GM23338 (cell line): ENCODE data around the gene KCNJ16. TPM values are rescaled to one million over a fixed set of nuclear protein-coding genes. Genes with fewer than 3 reads are reported as not detected.

Experiments
- ATAC-seq: fragments of 200-7000 bp; cut with Tn5 transposase; 3 replicates; pipeline ENCODE4 v1.9.1; 2020
- DNase-seq: peaks from one replicate; pipeline ENCODE4 v3.0.0-alpha.2; 2015; ENCODE audit warnings: low spot score
- H2AFZ ChIP-seq: fragments of 200-600 bp; sonication (generic); 2 replicates; pipeline ENCODE4 v1.8.0; 2016; ENCODE audit warnings: antibody characterized with exemption, mild to moderate bottlenecking, moderate library complexity
- H3F3A ChIP-seq: fragments of 200-600 bp; sonication (generic); replicated peaks from 2 replicates; pipeline ENCODE4 v1.8.0; 2017; ENCODE audit warnings: antibody characterized with exemption, mixed run types, low read depth
- H3K27ac ChIP-seq: fragments of 200-600 bp; sonication (generic); 2 replicates; pipeline ENCODE4 v1.6.1; 2016; ENCODE audit warnings: low read depth
- H3K27me3 ChIP-seq: fragments of 200-600 bp; sonication (generic); 2 replicates; pipeline ENCODE4 v1.8.0; 2016; ENCODE audit warnings: mild to moderate bottlenecking, mixed run types, moderate library complexity; ENCODE audit not compliant: insufficient read depth
- H3K36me3 ChIP-seq: fragments of 200-600 bp; sonication (generic); 2 replicates; pipeline ENCODE4 v1.8.0; 2016; ENCODE audit warnings: mild to moderate bottlenecking; ENCODE audit not compliant: insufficient read depth
- H3K4me1 ChIP-seq: fragments of 200-600 bp; sonication (generic); 2 replicates; pipeline ENCODE4 v1.8.0; 2016; ENCODE audit warnings: mild to moderate bottlenecking, moderate library complexity; ENCODE audit not compliant: insufficient read depth
- H3K4me2 ChIP-seq: fragments of 200-600 bp; sonication (generic); 2 replicates; pipeline ENCODE4 v1.7.1; 2017; ENCODE audit warnings: mixed run types
- H3K4me3 ChIP-seq: fragments of 200-600 bp; sonication (generic); 2 replicates; pipeline ENCODE4 v1.6.1; 2016; ENCODE audit warnings: mixed run types
- H3K79me2 ChIP-seq: fragments of 200-600 bp; sonication (generic); replicated peaks from 2 replicates; pipeline ENCODE4 v1.8.0; 2017; ENCODE audit warnings: mild to moderate bottlenecking; ENCODE audit not compliant: insufficient read depth
- H3K9me2 ChIP-seq: fragments of 200-600 bp; sonication (generic); 2 replicates; pipeline ENCODE4 v1.8.0; 2017; ENCODE audit not compliant: insufficient read depth
- H4K20me1 ChIP-seq: fragments of 200-600 bp; sonication (generic); replicated peaks from 2 replicates; pipeline ENCODE4 v1.8.0; 2017; ENCODE audit warnings: mild to moderate bottlenecking; ENCODE audit not compliant: insufficient read depth
- H3K27ac Mint-ChIP-seq: 2 replicates; pipeline ENCODE4 v1.8.0; 2020; ENCODE audit warnings: inconsistent platforms, mild to moderate bottlenecking, moderate library complexity, mixed read lengths
- H3K27me3 Mint-ChIP-seq: 3 replicates; pipeline ENCODE4 v1.8.0; 2022; ENCODE audit warnings: low read depth, mild to moderate bottlenecking, moderate library complexity, mixed read lengths, inconsistent platforms; ENCODE audit not compliant: insufficient read depth, poor library complexity
- H3K36me3 Mint-ChIP-seq: 3 replicates; pipeline ENCODE4 v1.8.0; 2021; ENCODE audit warnings: low read depth, mild to moderate bottlenecking, inconsistent platforms, moderate library complexity, mixed read lengths
- H3K4me1 Mint-ChIP-seq: 3 replicates; pipeline ENCODE4 v1.8.0; 2020; ENCODE audit warnings: mild to moderate bottlenecking, inconsistent platforms, mixed read lengths
- H3K4me3 Mint-ChIP-seq: 3 replicates; pipeline ENCODE4 v1.8.0; 2021; ENCODE audit warnings: moderate library complexity, mild to moderate bottlenecking, inconsistent platforms, mixed read lengths
- H3K9me3 Mint-ChIP-seq: 3 replicates; pipeline ENCODE4 v1.8.0; 2020; ENCODE audit warnings: moderate library complexity, mild to moderate bottlenecking, inconsistent platforms, mixed read lengths
- CREB1 ChIP-seq: fragments of 250-450 bp; sonication (Bioruptor Pico); IDR thresholded peaks from 2 replicates; pipeline ENCODE4 v1.5.0; 2020; ENCODE audit warnings: low read depth, mild to moderate bottlenecking, moderate library complexity
- CTCF ChIP-seq, 2 experiments: fragments of 200-600 bp in 1 of 2; sonication (generic) in 1 of 2; conservative IDR thresholded peaks; 2 replicates each; pipeline versions ENCODE4 v1.5.1 to v1.6.1; 2016 to 2017; ENCODE audit warnings: antibody characterized with exemption in 2 of 2, low read depth in 2 of 2, mild to moderate bottlenecking in 2 of 2, moderate library complexity in 1 of 2
- EZH2 ChIP-seq: fragments of 200-600 bp; sonication (generic); IDR thresholded peaks from one replicate; pipeline ENCODE4 v1.8.0; 2017; ENCODE audit warnings: antibody characterized with exemption, mild to moderate bottlenecking, low read depth; ENCODE audit not compliant: unreplicated experiment
- EZH2phosphoT487 ChIP-seq: fragments of 200-600 bp; sonication (generic); IDR thresholded peaks from one replicate; pipeline ENCODE4 v1.8.1; 2018; ENCODE audit warnings: antibody characterized with exemption; ENCODE audit not compliant: unreplicated experiment
- JUNB ChIP-seq: IDR thresholded peaks from one replicate; pipeline ENCODE4 v1.6.1; 2016; ENCODE audit warnings: antibody characterized with exemption; ENCODE audit not compliant: unreplicated experiment
- NANOG ChIP-seq: IDR thresholded peaks from 2 replicates; pipeline ENCODE4 v1.6.1; 2016; ENCODE audit warnings: antibody characterized with exemption, borderline replicate concordance
- POLR2AphosphoS5 ChIP-seq: IDR thresholded peaks from 2 replicates; pipeline ENCODE4 v1.6.1; 2016; ENCODE audit warnings: antibody characterized with exemption, low read depth
- REST ChIP-seq: IDR thresholded peaks from one replicate; pipeline ENCODE4 v1.6.1; 2018; ENCODE audit warnings: antibody characterized with exemption; ENCODE audit not compliant: unreplicated experiment
- STAT1 ChIP-seq: IDR thresholded peaks from one replicate; pipeline ENCODE4 v1.6.1; 2016; ENCODE audit warnings: antibody characterized with exemption; ENCODE audit not compliant: unreplicated experiment
- ZNF114 ChIP-seq: fragments of 250-450 bp; sonication (Bioruptor Pico); IDR thresholded peaks from 2 replicates; pipeline ENCODE4 v1.5.0; 2020; ENCODE audit warnings: mild to moderate bottlenecking, moderate library complexity
- ZNF331 ChIP-seq: fragments of 250-450 bp; sonication (Bioruptor Pico); IDR thresholded peaks from 2 replicates; pipeline ENCODE4 v1.5.0; 2020; ENCODE audit warnings: low read depth, mild to moderate bottlenecking, moderate library complexity
- polyA plus RNA-seq: library from polyadenylated mRNA; unstranded; fragments of >200 nt; fragmentation: Nextera tagmentation; extraction: Ambion mirVana; gene quantifications from 2 replicates; pipeline ENCODE4 v1.2.1, GENCODE V29; 2016
- total RNA-seq: library from RNA; depleted of rRNA; stranded (reverse); fragments of >200 nt; shearing (Covaris generic); gene quantifications from 2 replicates; pipeline ENCODE4 v1.2.3, GENCODE V29; 2014
- TF ChIP-seq, protein P1 (sequence below): fragments of 250-450 bp; sonication (Bioruptor Pico); IDR thresholded peaks from 2 replicates; pipeline ENCODE4 v1.5.0; 2020; ENCODE audit warnings: mild to moderate bottlenecking, moderate library complexity
- TF ChIP-seq, protein P2 (sequence below): IDR thresholded peaks from 2 replicates; pipeline ENCODE4 v1.6.1; 2016; ENCODE audit warnings: antibody characterized with exemption

The KCNJ16 gene
- total and polyA plus RNA-seq, 2 experiments from 2014 or later, result not detected

- DNase-seq (no peak), ATAC-seq (no peak)
- Histone ChIP-seq H3K27me3 (no peaks in the 10 kb centered on the region), H2AFZ (0 out of 2 replicates have a peak overlapping the region, but pooled peaks have one; percentile 6), H3K4me1 (no peaks in the 10 kb centered on the region), H3K79me2 (no peaks in the 10 kb centered on the region), H3K4me3 (no peak overlapping the region), H3K36me3 (no peaks in the 10 kb centered on the region), H4K20me1 (no peaks in the 10 kb centered on the region), H3F3A (no peaks in the 10 kb centered on the region), H3K9me2 (no peaks in the 10 kb centered on the region), H3K4me2 (no peak overlapping the region), H3K27ac (no peak overlapping the region)
- TF ChIP-seq EZH2 (no peak), EZH2phosphoT487 (no peak), STAT1 (no peak), ZNF331 (CRISPR knock-in tag) (no peak), NANOG (no peak), CREB1 (CRISPR knock-in tag) (no peak), REST (no peak), POLR2AphosphoS5 (no peak), JUNB (no peak), CTCF (conservative IDR thresholded peaks at IDR 0.05; ENCODE audit: low read depth in 2 of 2) (no peak), ZNF114 (CRISPR knock-in tag) (no peak)
- TF ChIP-seq, protein P1, sequence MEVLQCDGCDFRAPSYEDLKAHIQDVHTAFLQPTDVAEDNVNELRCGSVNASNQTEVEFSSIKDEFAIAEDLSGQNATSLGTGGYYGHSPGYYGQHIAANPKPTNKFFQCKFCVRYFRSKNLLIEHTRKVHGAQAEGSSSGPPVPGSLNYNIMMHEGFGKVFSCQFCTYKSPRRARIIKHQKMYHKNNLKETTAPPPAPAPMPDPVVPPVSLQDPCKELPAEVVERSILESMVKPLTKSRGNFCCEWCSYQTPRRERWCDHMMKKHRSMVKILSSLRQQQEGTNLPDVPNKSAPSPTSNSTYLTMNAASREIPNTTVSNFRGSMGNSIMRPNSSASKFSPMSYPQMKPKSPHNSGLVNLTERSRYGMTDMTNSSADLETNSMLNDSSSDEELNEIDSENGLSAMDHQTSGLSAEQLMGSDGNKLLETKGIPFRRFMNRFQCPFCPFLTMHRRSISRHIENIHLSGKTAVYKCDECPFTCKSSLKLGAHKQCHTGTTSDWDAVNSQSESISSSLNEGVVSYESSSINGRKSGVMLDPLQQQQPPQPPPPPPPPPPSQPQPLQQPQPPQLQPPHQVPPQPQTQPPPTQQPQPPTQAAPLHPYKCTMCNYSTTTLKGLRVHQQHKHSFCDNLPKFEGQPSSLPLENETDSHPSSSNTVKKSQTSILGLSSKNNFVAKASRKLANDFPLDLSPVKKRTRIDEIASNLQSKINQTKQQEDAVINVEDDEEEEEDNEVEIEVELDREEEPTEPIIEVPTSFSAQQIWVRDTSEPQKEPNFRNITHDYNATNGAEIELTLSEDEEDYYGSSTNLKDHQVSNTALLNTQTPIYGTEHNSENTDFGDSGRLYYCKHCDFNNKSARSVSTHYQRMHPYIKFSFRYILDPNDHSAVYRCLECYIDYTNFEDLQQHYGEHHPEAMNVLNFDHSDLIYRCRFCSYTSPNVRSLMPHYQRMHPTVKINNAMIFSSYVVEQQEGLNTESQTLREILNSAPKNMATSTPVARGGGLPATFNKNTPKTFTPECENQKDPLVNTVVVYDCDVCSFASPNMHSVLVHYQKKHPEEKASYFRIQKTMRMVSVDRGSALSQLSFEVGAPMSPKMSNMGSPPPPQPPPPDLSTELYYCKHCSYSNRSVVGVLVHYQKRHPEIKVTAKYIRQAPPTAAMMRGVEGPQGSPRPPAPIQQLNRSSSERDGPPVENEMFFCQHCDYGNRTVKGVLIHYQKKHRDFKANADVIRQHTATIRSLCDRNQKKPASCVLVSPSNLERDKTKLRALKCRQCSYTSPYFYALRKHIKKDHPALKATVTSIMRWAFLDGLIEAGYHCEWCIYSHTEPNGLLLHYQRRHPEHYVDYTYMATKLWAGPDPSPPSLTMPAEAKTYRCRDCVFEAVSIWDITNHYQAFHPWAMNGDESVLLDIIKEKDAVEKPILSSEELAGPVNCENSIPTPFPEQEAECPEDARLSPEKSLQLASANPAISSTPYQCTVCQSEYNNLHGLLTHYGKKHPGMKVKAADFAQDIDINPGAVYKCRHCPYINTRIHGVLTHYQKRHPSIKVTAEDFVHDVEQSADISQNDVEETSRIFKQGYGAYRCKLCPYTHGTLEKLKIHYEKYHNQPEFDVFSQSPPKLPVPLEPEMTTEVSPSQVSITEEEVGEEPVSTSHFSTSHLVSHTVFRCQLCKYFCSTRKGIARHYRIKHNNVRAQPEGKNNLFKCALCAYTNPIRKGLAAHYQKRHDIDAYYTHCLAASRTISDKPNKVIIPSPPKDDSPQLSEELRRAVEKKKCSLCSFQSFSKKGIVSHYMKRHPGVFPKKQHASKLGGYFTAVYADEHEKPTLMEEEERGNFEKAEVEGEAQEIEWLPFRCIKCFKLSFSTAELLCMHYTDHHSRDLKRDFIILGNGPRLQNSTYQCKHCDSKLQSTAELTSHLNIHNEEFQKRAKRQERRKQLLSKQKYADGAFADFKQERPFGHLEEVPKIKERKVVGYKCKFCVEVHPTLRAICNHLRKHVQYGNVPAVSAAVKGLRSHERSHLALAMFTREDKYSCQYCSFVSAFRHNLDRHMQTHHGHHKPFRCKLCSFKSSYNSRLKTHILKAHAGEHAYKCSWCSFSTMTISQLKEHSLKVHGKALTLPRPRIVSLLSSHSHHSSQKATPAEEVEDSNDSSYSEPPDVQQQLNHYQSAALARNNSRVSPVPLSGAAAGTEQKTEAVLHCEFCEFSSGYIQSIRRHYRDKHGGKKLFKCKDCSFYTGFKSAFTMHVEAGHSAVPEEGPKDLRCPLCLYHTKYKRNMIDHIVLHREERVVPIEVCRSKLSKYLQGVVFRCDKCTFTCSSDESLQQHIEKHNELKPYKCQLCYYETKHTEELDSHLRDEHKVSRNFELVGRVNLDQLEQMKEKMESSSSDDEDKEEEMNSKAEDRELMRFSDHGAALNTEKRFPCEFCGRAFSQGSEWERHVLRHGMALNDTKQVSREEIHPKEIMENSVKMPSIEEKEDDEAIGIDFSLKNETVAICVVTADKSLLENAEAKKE, result no peak
- TF ChIP-seq, protein P2, sequence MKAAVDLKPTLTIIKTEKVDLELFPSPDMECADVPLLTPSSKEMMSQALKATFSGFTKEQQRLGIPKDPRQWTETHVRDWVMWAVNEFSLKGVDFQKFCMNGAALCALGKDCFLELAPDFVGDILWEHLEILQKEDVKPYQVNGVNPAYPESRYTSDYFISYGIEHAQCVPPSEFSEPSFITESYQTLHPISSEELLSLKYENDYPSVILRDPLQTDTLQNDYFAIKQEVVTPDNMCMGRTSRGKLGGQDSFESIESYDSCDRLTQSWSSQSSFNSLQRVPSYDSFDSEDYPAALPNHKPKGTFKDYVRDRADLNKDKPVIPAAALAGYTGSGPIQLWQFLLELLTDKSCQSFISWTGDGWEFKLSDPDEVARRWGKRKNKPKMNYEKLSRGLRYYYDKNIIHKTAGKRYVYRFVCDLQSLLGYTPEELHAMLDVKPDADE, result no peak
- no peaks in the 10 kb centered on the region for H3K27me3 Mint-ChIP-seq
- H3K27ac Mint-ChIP-seq, result peak overlapping the region; percentile 21; the same call in 1 of the 2 replicates
- H3K9me3 Mint-ChIP-seq, result no peaks in the 10 kb centered on the region
- H3K4me1 Mint-ChIP-seq, result no peaks in the 10 kb centered on the region
- no peak overlapping the region for H3K4me3 Mint-ChIP-seq
- H3K36me3 Mint-ChIP-seq, result no peaks in the 10 kb centered on the region
Measured at GRCh38 chr17:70099294-70099693, 24.3 kb downstream of the KCNJ16 start.
